ENCODE measurements around the gene ACER3.

ACER3 gene

DNA sequence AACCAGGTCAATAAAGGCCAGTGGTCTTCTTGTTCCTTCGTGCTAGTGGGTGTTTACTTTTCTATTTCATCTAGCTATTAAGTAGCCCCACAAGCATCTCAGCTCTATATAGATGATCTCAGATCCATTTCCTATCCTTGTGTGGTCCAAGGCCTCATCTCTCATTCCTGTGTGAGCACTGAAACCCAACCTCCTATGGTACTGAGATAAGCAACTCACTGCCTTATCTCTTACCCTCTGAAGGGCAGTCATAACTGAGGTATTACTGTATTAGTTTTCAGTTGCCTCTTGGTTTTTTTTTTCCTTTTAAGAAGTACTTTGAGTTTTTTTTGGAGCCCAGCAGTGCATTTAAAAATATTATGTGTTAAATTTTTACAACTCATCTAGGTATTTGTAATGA is 28.3 kb downstream of the ACER3 start:
- TF ChIP-seq, protein P1, sequence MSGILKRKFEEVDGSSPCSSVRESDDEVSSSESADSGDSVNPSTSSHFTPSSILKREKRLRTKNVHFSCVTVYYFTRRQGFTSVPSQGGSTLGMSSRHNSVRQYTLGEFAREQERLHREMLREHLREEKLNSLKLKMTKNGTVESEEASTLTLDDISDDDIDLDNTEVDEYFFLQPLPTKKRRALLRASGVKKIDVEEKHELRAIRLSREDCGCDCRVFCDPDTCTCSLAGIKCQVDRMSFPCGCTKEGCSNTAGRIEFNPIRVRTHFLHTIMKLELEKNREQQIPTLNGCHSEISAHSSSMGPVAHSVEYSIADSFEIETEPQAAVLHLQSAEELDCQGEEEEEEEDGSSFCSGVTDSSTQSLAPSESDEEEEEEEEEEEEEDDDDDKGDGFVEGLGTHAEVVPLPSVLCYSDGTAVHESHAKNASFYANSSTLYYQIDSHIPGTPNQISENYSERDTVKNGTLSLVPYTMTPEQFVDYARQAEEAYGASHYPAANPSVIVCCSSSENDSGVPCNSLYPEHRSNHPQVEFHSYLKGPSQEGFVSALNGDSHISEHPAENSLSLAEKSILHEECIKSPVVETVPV (CRISPR knock-in tag; IDR thresholded peaks at IDR 0.05), result no peak

GRCh38 chr11:76889411-76889975 is 28.8 kb downstream of the ACER3 start:
- TF ChIP-seq ESRRG (CRISPR knock-in tag; IDR thresholded peaks at IDR 0.05) (no peak), ZNF8 (CRISPR knock-in tag; IDR thresholded peaks at IDR 0.05) (no peak), PPARA (CRISPR knock-in tag; IDR thresholded peaks at IDR 0.05; ENCODE audit: borderline replicate concordance) (no peak), ZFP3 (CRISPR knock-in tag; IDR thresholded peaks at IDR 0.05) (no peak), ISL1 (CRISPR knock-in tag; IDR thresholded peaks at IDR 0.05) (no peak), TOX (CRISPR knock-in tag; IDR thresholded peaks at IDR 0.05; ENCODE audit: borderline replicate concordance) (no peak), ZNF565 (CRISPR knock-in tag; conservative IDR thresholded peaks at IDR 0.05; ENCODE audit: low read depth) (no peak), BACH2 (CRISPR knock-in tag; IDR thresholded peaks at IDR 0.05; ENCODE audit: borderline replicate concordance) (no peak), ZFP30 (CRISPR knock-in tag; IDR thresholded peaks at IDR 0.05) (no peak), TCF4 (CRISPR knock-in tag; IDR thresholded peaks at IDR 0.05; ENCODE audit: borderline replicate concordance) (no peak), CREB5 (CRISPR knock-in tag; IDR thresholded peaks at IDR 0.05; ENCODE audit: low read depth) (no peak), PATZ1 (CRISPR knock-in tag; IDR thresholded peaks at IDR 0.05; ENCODE audit: borderline replicate concordance) (no peak), OSR1 (CRISPR knock-in tag; IDR thresholded peaks at IDR 0.05) (no peak), CSDC2 (CRISPR knock-in tag; IDR thresholded peaks at IDR 0.05) (no peak), SNAI2 (CRISPR knock-in tag; IDR thresholded peaks at IDR 0.05) (no peak), ZC3H10 (CRISPR knock-in tag; IDR thresholded peaks at IDR 0.05) (no peak), POU6F1 (CRISPR knock-in tag; IDR thresholded peaks at IDR 0.05; ENCODE audit: borderline replicate concordance, low read depth) (no peak), ARNTL (CRISPR knock-in tag; IDR thresholded peaks at IDR 0.05; ENCODE audit: borderline replicate concordance, low read depth) (no peak)
- TF ChIP-seq, protein P2, sequence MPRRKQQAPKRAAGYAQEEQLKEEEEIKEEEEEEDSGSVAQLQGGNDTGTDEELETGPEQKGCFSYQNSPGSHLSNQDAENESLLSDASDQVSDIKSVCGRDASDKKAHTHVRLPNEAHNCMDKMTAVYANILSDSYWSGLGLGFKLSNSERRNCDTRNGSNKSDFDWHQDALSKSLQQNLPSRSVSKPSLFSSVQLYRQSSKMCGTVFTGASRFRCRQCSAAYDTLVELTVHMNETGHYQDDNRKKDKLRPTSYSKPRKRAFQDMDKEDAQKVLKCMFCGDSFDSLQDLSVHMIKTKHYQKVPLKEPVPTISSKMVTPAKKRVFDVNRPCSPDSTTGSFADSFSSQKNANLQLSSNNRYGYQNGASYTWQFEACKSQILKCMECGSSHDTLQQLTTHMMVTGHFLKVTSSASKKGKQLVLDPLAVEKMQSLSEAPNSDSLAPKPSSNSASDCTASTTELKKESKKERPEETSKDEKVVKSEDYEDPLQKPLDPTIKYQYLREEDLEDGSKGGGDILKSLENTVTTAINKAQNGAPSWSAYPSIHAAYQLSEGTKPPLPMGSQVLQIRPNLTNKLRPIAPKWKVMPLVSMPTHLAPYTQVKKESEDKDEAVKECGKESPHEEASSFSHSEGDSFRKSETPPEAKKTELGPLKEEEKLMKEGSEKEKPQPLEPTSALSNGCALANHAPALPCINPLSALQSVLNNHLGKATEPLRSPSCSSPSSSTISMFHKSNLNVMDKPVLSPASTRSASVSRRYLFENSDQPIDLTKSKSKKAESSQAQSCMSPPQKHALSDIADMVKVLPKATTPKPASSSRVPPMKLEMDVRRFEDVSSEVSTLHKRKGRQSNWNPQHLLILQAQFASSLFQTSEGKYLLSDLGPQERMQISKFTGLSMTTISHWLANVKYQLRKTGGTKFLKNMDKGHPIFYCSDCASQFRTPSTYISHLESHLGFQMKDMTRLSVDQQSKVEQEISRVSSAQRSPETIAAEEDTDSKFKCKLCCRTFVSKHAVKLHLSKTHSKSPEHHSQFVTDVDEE (CRISPR knock-in tag; IDR thresholded peaks at IDR 0.05), result no peak
- TF ChIP-seq, protein P1 (CRISPR knock-in tag; IDR thresholded peaks at IDR 0.05), result no peak
- ATAC-seq, result no peak

More for the DNA sequence above, 28.3 kb downstream of the ACER3 start:
- ATAC-seq, result no peak

Data from SK-N-SH treated with all-trans-retinoic acid at 6 μM for 48 hours (cell line).